GM12873 (cell line): ENCODE data around the gene UGT1A8.

Experiments
- TF ChIP-seq, protein P1 (sequence below): IDR thresholded peaks from 2 replicates; pipeline ENCODE4 v1.5.1; 2012; ENCODE audit warnings: low read depth, mild to moderate bottlenecking, moderate library complexity, low read length, control low read depth; ENCODE audit not compliant: insufficient read depth; ENCODE audit errors: missing control alignments

Gene UGT1A8

DNA sequence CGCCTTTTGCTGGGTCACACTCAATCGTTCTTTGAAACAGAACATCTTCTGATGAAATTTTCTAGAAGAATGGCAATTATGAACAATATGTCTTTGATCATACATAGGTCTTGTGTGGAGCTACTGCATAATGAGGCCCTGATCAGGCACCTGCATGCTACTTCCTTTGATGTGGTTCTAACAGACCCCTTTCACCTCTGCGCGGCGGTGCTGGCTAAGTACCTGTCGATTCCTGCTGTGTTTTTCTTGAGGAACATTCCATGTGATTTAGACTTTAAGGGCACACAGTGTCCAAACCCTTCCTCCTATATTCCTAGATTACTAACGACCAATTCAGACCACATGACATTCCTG lies 95.8 kb downstream of the UGT1A8 start:
- TF ChIP-seq, protein P1, sequence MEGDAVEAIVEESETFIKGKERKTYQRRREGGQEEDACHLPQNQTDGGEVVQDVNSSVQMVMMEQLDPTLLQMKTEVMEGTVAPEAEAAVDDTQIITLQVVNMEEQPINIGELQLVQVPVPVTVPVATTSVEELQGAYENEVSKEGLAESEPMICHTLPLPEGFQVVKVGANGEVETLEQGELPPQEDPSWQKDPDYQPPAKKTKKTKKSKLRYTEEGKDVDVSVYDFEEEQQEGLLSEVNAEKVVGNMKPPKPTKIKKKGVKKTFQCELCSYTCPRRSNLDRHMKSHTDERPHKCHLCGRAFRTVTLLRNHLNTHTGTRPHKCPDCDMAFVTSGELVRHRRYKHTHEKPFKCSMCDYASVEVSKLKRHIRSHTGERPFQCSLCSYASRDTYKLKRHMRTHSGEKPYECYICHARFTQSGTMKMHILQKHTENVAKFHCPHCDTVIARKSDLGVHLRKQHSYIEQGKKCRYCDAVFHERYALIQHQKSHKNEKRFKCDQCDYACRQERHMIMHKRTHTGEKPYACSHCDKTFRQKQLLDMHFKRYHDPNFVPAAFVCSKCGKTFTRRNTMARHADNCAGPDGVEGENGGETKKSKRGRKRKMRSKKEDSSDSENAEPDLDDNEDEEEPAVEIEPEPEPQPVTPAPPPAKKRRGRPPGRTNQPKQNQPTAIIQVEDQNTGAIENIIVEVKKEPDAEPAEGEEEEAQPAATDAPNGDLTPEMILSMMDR = no peak

DNA sequence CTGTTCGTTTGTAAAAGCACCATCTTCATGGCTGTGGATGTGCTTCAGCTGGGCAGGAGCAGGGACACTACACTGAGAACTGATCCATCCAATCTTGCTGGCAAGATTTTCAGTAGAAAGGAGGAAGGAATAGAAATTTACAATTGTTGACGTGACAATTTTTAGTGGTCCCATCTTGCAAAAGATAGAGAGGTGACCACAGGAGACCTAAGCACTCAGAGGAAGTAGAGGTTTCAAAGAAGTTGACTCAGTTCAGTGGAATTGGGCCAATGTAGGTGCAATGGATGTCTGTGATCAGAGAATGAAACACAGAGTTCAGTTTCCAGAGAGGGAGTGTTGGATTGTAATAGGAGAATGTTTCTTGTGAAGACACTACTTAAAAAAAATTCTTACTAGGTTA lies 96.7 kb downstream of the UGT1A8 start:
- TF ChIP-seq, protein P1 = no peak

- TF ChIP-seq, protein P1 = no peak
These were observed 101.1 kb downstream of the UGT1A8 start, which contains the start of gene UGT1A4 for GRCh38 chr2:233718552-233718951. UGT1A4 (plus strand) TSS chr2:233718736; CDS start chr2:233718821, 85 bp downstream.

GRCh38 chr2:233728723-233729301 lies 111.4 kb downstream of the UGT1A8 start, which contains the start of gene UGT1A3:
UGT1A3 (plus strand) TSS chr2:233729042; CDS start chr2:233729127, 85 bp downstream.
- TF ChIP-seq, protein P1 = no peak

DNA sequence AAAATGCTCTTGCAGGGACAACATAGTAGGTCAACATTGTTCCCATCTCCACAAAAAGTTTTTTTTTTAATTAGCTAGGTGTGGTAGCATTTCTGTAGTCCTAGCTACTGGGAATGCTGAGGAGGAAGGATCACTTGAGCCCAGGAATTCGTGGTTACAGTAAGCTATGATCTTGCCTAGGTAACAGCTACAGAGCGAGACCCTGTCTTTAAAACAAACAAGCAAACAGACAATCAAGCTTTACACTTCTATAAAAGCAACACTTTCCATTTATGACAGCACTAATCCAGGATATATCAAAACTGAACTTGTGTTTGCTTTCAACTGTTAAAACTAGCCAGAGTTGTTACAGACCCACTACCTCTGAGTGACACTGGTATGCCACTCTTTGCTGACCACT lies 123.4 kb downstream of the UGT1A8 start:
- TF ChIP-seq, protein P1 = no peak

GRCh38 chr2:233743464-233744259 lies 126.2 kb downstream of the UGT1A8 start:
- TF ChIP-seq, protein P1 = no peak

DNA sequence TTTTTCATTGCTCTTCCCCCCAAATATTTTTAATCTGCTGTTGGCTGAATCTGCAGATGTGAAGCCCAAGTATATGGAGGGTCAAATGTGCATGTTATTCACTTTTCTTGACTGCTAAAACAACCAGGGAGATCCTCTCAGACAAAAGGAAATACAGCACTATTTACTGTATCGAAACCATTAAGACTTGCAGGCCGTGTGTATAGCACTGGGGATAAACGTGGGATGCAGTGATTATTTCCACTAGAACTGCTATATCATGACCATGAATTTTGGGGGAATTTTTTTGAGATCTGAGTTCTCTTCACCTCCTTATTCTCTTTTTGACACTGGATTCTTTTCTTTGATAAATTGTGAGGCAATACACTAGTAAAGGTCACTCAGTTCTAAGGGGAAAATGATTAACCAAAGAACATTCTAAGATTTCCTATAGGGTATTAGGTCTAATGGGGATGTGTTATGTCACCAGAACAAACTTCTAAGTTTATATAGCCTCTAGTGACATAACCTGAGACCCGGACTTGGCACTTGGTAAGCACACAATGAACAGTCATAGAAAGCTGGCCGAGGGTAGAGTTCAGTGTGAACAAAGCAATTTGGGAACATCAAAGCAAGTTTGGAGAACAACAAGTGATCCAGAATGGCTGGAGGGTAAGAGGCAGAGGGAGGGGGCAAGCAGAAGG lies 127.8 kb downstream of the UGT1A8 start:
- TF ChIP-seq, protein P1 = no peak
